Endometrial microvascular endothelial cells (primary cell): ENCODE data around the gene ASCL3. TPM values are rescaled to one million over a fixed set of nuclear protein-coding genes. Genes with fewer than 3 reads are reported as not detected.
"Not testable (repeated sequence)": the region's sequence is repeated elsewhere in the genome, so short reads cannot be mapped to it uniquely, and the experiment has no call there.

ENCODE experiments used
- in situ Hi-C: cut with HindIII; loops from 2 replicates; pipeline ENCODE4 v1.10.0; 2017; ENCODE audit warnings: low sequenced_read_pairs, low pct_unique_long_range_greater_than_20kb; ENCODE audit errors: inconsistent ontology term
- total RNA-seq: library from RNA; depleted of rRNA; stranded (reverse); fragments of >200 nt; gene quantifications from one replicate; pipeline ENCODE4 v1.2.3, GENCODE V29; 2015; ENCODE audit errors: inconsistent ontology term

The ASCL3 gene
- total RNA-seq, 1 donor from 2014 or later = not detected

DNA sequence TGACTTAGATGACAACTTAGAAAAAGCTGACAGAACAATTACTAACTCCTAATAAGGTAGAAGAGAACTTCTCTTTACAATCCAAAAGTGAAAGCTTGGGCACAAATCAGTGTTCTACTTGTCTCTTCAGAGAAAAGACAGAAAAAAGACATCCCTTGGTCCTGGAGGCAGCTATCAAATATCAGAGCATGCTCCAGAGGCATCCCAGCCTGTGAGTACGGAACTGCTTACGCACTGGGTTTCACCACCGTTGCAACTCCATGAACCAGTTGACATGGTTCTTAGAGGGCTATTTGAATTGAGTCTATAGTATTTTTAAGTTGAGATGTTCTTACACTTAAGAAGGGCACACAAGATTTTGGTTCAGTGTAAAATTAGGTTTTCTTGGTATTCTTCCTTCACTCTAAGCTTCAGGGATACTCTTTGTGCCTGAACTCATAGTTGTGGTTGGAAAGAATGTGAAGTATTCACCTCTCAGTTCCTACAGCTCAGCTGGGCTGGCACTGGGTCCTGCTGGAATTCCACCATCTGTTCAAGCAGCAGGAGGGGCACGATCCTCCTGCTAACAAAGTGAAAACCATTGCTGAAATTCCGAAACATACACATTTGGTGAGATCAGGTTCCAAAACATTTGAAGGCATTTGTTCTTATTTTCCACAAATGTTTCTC lies 25.5 kb downstream of the ASCL3 start:
- in situ Hi-C loops = no loop called here

DNA sequence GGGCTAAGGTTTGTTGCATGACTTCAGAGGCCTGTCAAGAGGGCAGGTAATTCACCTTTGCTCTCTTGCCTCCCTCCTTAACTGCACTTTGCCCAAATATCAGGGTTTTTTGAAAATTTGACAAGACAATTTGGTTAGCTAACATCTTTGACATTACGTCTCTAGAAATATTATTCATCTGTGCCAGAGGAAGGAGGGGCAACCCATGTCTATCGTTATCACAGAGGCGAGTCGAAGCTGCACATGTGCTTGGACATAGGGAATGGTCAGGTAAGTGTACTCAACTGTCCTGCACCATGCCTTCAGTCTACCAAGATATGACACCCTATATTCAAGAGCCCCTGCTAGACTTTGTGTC lies 28.2 kb downstream of the ASCL3 start:
- in situ Hi-C loops = no loop called here

DNA sequence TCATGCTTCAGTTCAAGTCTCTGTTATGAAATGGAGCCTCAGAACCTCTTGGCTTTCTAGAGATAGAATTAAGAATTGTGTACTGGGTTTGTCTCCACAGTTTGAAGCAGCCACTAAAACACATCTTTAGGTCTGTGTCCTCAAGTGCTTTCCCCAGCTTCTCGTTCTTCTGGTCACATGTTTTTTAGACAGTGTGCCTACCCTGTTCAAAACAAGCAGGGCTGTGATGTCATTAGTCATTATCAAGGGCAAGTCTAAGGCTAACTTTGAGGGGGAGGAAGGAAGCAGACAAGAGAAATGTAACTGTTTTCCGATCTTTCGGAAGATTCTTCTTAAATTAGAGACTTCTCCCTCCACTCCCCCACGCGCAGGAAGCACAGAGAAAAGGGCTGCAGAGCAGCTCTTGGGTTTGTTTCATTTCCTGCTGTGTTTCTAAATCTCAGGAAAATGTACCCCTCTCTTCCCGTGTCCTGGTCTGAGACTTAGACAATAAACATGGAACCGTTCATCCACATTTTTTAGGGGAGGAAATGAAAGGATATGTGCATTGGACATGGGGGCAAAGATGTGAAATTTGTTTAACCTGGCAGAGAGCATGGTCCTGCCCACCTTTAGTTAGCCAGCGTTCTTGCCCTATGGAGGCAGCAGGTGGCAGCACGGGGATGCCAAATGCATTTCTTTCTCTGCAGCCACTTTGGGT lies 28.7 kb downstream of the ASCL3 start:
- in situ Hi-C loops = no loop called here

DNA sequence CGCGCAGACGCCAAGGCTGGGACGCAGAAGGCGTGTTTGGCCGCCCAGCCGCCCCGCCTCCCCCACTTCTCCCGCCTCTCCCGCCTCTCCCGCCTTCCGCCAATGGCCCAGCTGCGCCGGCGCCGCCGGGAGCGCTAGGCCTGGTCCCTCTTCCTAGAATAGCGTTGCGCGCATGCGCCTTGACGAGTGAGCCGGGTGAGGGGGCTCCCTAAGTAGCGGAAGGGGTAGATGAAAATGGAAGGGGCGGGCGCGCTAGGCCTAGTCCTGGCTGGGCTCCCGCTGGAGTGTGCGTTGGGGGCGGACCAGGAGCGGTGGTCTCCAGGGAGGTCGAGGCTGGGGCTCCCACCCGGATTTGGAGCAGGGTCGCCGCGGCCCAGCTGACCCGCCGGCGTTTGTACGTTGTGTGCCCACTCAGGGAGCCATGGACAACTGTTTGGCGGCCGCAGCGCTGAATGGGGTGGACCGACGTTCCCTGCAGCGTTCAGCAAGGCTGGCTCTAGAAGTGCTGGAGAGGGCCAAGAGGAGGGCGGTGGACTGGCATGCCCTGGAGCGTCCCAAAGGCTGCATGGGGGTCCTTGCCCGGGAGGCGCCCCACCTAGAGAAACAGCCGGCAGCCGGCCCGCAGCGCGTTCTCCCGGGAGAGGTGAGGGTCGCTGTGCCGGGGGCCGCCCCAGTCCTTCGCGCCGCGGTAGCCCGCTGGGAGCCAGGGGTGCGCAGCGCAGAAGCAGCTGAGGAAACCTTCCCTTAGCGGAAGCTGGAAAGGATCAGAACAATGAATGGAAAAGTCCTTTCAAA lies 31.6 kb downstream of the ASCL3 start, which contains the start of gene AKIP1:
Gene AKIP1 (plus strand): TSS at position 161 of the 795 bp plus-strand sequence. CDS start 261 bp downstream, at position 422.
- in situ Hi-C loops = no loop called here

DNA sequence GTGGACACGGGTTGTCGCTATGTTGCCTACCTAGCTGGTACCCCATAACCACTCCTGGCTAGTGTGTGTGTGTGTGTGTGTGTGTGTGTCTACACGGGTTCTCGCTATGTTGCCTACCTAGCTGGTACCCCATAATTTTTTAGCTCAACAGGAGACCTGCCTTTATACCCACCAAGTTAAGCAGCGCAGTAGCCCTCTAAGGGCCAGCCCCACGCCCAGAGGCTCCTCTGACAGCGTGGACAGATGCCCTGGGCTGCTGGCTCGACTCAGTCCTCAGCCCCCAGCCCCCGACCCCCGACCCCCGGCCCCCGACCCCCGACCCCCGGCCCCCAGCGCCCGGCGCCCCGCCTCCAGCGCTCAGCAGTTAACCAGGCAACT lies 32.2 kb downstream of the ASCL3 start:
- in situ Hi-C loops = no loop called here

DNA sequence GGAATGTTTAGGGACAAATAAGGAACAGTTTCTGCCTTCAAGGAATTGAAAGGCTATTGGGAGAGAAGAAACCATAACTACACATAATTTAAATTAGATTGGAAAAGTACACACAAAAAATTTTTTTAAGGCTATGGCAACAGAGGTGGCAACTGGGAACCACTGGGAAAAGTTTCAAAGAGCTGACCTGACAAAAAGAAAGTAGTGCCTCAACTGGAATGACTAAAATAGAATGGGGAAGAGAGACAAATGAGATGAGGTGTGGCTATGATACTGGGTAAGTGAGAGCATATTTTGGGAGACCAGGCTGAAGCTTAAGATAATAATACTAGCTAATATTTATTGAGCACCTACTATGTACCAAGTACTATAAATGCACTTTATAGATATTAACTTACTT lies 34.7 kb downstream of the ASCL3 start:
- in situ Hi-C loops = no loop called here

DNA sequence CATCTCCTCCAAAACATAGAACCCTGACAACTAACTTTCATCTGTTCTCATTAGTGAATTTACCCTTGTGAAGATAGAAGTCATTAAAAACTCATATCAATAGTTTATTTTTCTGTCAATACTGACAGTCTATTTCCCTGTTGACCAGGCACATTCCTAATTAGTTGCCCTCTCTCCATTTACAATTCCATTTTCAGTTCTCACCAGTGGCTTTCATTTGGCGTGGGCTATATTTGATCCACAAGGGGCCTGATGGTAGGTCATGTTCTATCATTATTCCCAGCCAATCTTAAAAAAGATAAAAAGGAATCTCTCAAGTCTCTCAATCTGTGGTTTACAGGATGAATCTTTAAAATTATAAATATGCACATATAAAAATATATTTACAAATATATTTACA lies 35.7 kb downstream of the ASCL3 start:
- in situ Hi-C loops = no loop called here

DNA sequence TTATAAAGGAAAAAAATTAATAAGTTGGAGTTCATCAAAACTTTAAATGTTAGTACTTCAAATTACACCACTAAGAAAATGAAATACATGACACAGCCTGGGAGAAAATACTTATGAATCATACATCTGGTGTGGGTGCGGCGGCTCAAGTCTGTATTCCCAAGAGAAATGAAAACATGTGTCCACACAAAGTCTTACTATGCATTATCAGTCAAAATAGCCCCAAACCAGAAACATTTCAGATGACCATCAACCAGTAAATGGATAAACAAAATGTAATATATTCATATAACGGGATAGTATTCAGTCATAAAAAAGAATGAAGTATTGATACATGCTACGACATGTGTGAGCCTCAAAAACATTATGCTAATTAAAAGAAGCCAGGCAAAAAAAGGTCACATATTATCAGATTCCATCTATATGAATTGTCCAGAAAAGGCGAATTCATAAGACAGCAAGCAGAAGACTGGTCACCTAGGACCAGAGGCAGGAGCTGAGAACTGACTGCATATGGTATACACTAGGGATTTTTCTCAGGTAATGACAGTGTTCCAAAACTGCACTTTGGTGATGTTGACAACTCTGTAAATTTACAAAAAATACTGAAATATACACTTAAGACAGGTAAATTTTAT lies 37.2 kb downstream of the ASCL3 start:
- in situ Hi-C loops = no loop called here

DNA sequence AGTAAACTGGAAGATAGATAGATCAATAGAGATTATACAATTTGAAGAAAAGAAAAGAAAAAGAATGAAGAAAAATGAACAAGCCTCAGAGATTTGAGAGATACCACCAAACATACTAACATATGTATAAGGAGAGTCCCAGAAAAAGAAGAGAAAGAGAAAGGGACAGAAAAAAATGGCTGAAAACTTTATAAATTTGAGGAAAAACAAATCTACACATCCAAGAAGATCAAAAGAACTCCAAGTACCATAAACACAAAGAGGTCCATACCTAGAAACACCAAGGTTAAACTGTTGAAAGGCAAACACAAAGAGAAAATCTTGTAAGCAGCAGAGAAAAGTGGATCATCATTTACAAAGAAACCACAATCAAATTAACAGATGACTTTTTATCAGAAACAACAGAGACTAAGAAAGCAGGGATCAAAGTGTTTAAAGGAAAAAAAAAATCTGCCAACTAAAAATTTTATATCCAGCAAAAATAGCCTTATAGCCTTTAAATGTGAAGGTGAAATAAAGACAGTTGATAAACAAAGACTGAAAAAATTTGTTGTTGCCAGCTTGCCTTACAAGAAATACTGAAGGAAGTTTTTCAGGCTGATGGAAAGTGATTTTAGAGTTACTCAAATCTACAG lies 43.6 kb downstream of the ASCL3 start:
- in situ Hi-C loops = no loop called here

DNA sequence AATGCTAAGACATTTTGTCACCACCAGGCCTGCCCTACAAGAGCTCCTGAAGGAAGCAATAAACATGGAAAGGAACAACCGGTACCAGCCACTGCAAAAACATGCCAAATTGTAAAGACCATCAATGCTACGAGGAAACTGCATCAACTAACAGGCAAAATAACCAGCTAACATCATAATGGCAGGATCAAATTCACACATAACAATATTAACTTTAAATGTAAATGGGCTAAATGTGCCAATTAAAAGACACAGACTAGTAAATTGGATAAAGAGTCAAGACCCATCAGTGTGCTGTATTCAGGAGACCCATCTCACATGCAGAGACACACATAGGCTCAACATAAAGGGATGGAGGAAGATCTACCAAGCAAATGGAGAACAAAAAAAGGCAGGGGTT lies 51.6 kb downstream of the ASCL3 start:
- in situ Hi-C loops = not testable (repeated sequence)

Other genes starting within 250 kb of the ASCL3 start
- 28.6 TPM for gene AKIP1, start 31.8 kb downstream of the ASCL3 start, total RNA-seq
- not detected for gene C11orf16, start 10.1 kb downstream of the ASCL3 start, total RNA-seq
- 33.6 TPM for gene TMEM9B, start 21.4 kb upstream of the ASCL3 start, total RNA-seq
- gene NRIP3, start 61.0 kb upstream of the ASCL3 start, total RNA-seq = 26.9 TPM
- not detected for gene SCUBE2, start 148.6 kb upstream of the ASCL3 start, total RNA-seq